WTC11 (cell line): ENCODE results near the gene IL9R. TPM values are rescaled to one million over a fixed set of nuclear protein-coding genes. Genes with fewer than 3 reads are reported as not detected.

Experiments used
- ATAC-seq: fragments of 200-7000 bp; cut with Tn5 transposase; 2 replicates; pipeline ENCODE4 v1.10.0; 2021; ENCODE audit warnings: mild to moderate bottlenecking, moderate library complexity
- CTCF ChIA-PET: fragments of 300-600 bp; sonication (Branson Sonifier 250); formaldehyde crosslinking; loops from one replicate; lab custom pipeline; 2021; ENCODE audit warnings: antibody characterized with exemption; lab: Charles Lee
- POLR2A ChIA-PET: fragments of 350-600 bp; sonication (Branson Sonifier 250); formaldehyde crosslinking; loops from one replicate; lab custom pipeline; 2021; ENCODE audit warnings: antibody characterized with exemption; lab: Charles Lee
- DNase-seq: peaks from one replicate; pipeline ENCODE4 v3.0.0; 2021; ENCODE audit warnings: low spot score
- H3K27ac Mint-ChIP-seq: 2 replicates; pipeline ENCODE4 v1.8.0; 2021; ENCODE audit warnings: mixed read lengths
- H3K27me3 Mint-ChIP-seq: 2 replicates; pipeline ENCODE4 v1.8.0; 2021; ENCODE audit warnings: low read depth, mild to moderate bottlenecking, moderate library complexity, mixed read lengths
- H3K36me3 Mint-ChIP-seq: 2 replicates; pipeline ENCODE4 v1.8.0; 2021; ENCODE audit warnings: mixed read lengths
- H3K4me1 Mint-ChIP-seq: 2 replicates; pipeline ENCODE4 v1.8.0; 2022; ENCODE audit warnings: mixed read lengths
- H3K4me3 Mint-ChIP-seq: 2 replicates; pipeline ENCODE4 v1.8.0; 2021; ENCODE audit warnings: mild to moderate bottlenecking, moderate library complexity, mixed read lengths
- H3K9me3 Mint-ChIP-seq: 2 replicates; pipeline ENCODE4 v1.8.0; 2021; ENCODE audit warnings: mixed read lengths
- E2F1 ChIP-seq: sonication (generic); formaldehyde crosslinking; IDR thresholded peaks from 2 replicates; pipeline ENCODE4 v1.8.0; 2022; ENCODE audit warnings: mild to moderate bottlenecking, missing genetic modification reagents
- E2F4 ChIP-seq: sonication (generic); formaldehyde crosslinking; IDR thresholded peaks from 2 replicates; pipeline ENCODE4 v1.8.1; 2022; ENCODE audit warnings: low read depth, mild to moderate bottlenecking, moderate library complexity, missing genetic modification reagents, borderline replicate concordance
- FOXP4 ChIP-seq: sonication (generic); formaldehyde crosslinking; IDR thresholded peaks from 2 replicates; pipeline ENCODE4 v1.8.0; 2022; ENCODE audit warnings: mild to moderate bottlenecking, missing genetic modification reagents
- GABPB1 ChIP-seq: sonication (generic); formaldehyde crosslinking; IDR thresholded peaks from 2 replicates; pipeline ENCODE4 v1.8.1; 2023; ENCODE audit warnings: mild to moderate bottlenecking, missing genetic modification reagents
- GTF2I ChIP-seq: fragments of 250-450 bp; sonication (Bioruptor Pico); conservative IDR thresholded peaks from 2 replicates; pipeline ENCODE4 v1.4.0; 2021; ENCODE audit warnings: mild to moderate bottlenecking
- IRF1 ChIP-seq: sonication (generic); formaldehyde crosslinking; IDR thresholded peaks from 2 replicates; pipeline ENCODE4 v1.8.0; 2023; ENCODE audit warnings: missing genetic modification reagents
- IRF2 ChIP-seq: sonication (generic); formaldehyde crosslinking; IDR thresholded peaks from 2 replicates; pipeline ENCODE4 v1.8.0; 2022; ENCODE audit warnings: low read depth, missing genetic modification reagents, borderline replicate concordance
- MAX ChIP-seq: sonication (generic); formaldehyde crosslinking; IDR thresholded peaks from 2 replicates; pipeline ENCODE4 v1.8.0; 2022; ENCODE audit warnings: mild to moderate bottlenecking, missing genetic modification reagents
- MYBL2 ChIP-seq: sonication (generic); formaldehyde crosslinking; IDR thresholded peaks from 2 replicates; pipeline ENCODE4 v1.8.1; 2023; ENCODE audit warnings: mild to moderate bottlenecking, moderate library complexity, missing genetic modification reagents
- NR1H2 ChIP-seq: sonication (generic); formaldehyde crosslinking; IDR thresholded peaks from 2 replicates; pipeline ENCODE4 v1.9.0; 2021; ENCODE audit warnings: mild to moderate bottlenecking, moderate library complexity, missing genetic modification reagents
- NR3C1 ChIP-seq: sonication (generic); formaldehyde crosslinking; conservative IDR thresholded peaks from 2 replicates; pipeline ENCODE4 v1.8.1; 2023; ENCODE audit warnings: low read depth, mild to moderate bottlenecking, missing genetic modification reagents
- PREB ChIP-seq: sonication (generic); formaldehyde crosslinking; IDR thresholded peaks from 2 replicates; pipeline ENCODE4 v1.8.1; 2022; ENCODE audit warnings: mild to moderate bottlenecking, missing genetic modification reagents, moderate library complexity, borderline replicate concordance
- PRRX2 ChIP-seq: fragments of 250-450 bp; sonication (Bioruptor Pico); IDR thresholded peaks from 2 replicates; pipeline ENCODE4 v1.8.0; 2021; ENCODE audit warnings: mild to moderate bottlenecking
- SMAD3 ChIP-seq: sonication (generic); formaldehyde crosslinking; IDR thresholded peaks from 2 replicates; pipeline ENCODE4 v1.8.0; 2022; ENCODE audit warnings: missing genetic modification reagents, mild to moderate bottlenecking, borderline replicate concordance
- SOX15 ChIP-seq: fragments of 250-450 bp; sonication (Bioruptor Pico); IDR thresholded peaks from 2 replicates; pipeline ENCODE4 v1.9.0; 2021; ENCODE audit warnings: mild to moderate bottlenecking
- TEAD4 ChIP-seq: sonication (generic); formaldehyde crosslinking; IDR thresholded peaks from 2 replicates; pipeline ENCODE4 v1.8.0; 2022; ENCODE audit warnings: mild to moderate bottlenecking, missing genetic modification reagents
- USF1 ChIP-seq: sonication (generic); formaldehyde crosslinking; IDR thresholded peaks from 2 replicates; pipeline ENCODE4 v1.8.0; 2022; ENCODE audit warnings: mild to moderate bottlenecking, missing genetic modification reagents
- ZNF121 ChIP-seq: sonication (generic); formaldehyde crosslinking; IDR thresholded peaks from 2 replicates; pipeline ENCODE4 v1.8.0; 2023; ENCODE audit warnings: missing genetic modification reagents
- ZNF232 ChIP-seq: sonication (generic); formaldehyde crosslinking; IDR thresholded peaks from 2 replicates; pipeline ENCODE4 v1.8.0; 2022; ENCODE audit warnings: mild to moderate bottlenecking, missing genetic modification reagents
- ZNF396 ChIP-seq: fragments of 250-450 bp; sonication (Bioruptor Pico); IDR thresholded peaks from 2 replicates; pipeline ENCODE4 v1.8.0; 2021; ENCODE audit warnings: mild to moderate bottlenecking, moderate library complexity, borderline replicate concordance
- ZNF512 ChIP-seq: sonication (generic); formaldehyde crosslinking; IDR thresholded peaks from 2 replicates; pipeline ENCODE4 v1.8.1; 2022; ENCODE audit warnings: missing genetic modification reagents, borderline replicate concordance
- ZSCAN18 ChIP-seq: fragments of 250-450 bp; sonication (Bioruptor Pico); IDR thresholded peaks from 2 replicates; pipeline ENCODE4 v2.1.2; 2022; ENCODE audit warnings: mild to moderate bottlenecking, moderate library complexity
- total RNA-seq: library from RNA; stranded (reverse); gene quantifications from 3 replicates; pipeline ENCODE4 v1.2.3, GENCODE V29; 2021

IL9R gene
- total RNA-seq, 1 experiment from 2014 or later, result 1.3 TPM

GRCh38 chrX:156002507-156002906 lies 5.0 kb downstream of the IL9R start:
- Mint-ChIP-seq H3K27me3 (no peaks in the 10 kb centered on the region; the same call in 1 of the 2 replicates), H3K4me1 (no peaks in the 10 kb centered on the region), H3K27ac (no peak overlapping the region), H3K4me3 (no peak overlapping the region), H3K36me3 (peaks cover 28% of the 10 kb centered on the region), H3K9me3 (peaks cover 15% of the 10 kb centered on the region)
- ATAC-seq, result no peak
- TF ChIP-seq FOXP4 (CRISPR knock-in tag) (no peak), PREB (CRISPR knock-in tag) (no peak), GABPB1 (no peak), MAX (CRISPR knock-in tag) (no peak), USF1 (CRISPR knock-in tag) (no peak), PRRX2 (CRISPR knock-in tag) (no peak), NR1H2 (CRISPR knock-in tag) (no peak), ZNF121 (CRISPR knock-in tag) (no peak), ZNF232 (CRISPR knock-in tag) (no peak)
- DNase-seq, result no peak
- ChIA-PET POLR2A (no interaction called here), CTCF (no interaction called here)

GRCh38 chrX:156003486-156004185 lies 6.1 kb downstream of the IL9R start:
- DNase-seq (no peak), ATAC-seq (no peak)
- Mint-ChIP-seq H3K27ac (no peak overlapping the region), H3K9me3 (peaks cover 15% of the 10 kb centered on the region), H3K27me3 (no peaks in the 10 kb centered on the region; the same call in 1 of the 2 replicates), H3K4me3 (no peak overlapping the region), H3K36me3 (peaks cover 28% of the 10 kb centered on the region), H3K4me1 (no peaks in the 10 kb centered on the region)
- POLR2A ChIA-PET, result no interaction called here
- CTCF ChIA-PET, result no interaction called here
- TF ChIP-seq TEAD4 (no peak), SOX15 (CRISPR knock-in tag) (no peak), IRF1 (no peak), SMAD3 (CRISPR knock-in tag) (no peak), MYBL2 (CRISPR knock-in tag) (no peak), IRF2 (no peak), MAX (CRISPR knock-in tag) (no peak), NR3C1 (CRISPR knock-in tag) (no peak), ZNF396 (CRISPR knock-in tag) (no peak), PREB (CRISPR knock-in tag) (no peak), E2F1 (CRISPR knock-in tag) (no peak), ZNF512 (CRISPR knock-in tag) (no peak), E2F4 (CRISPR knock-in tag) (no peak), ZSCAN18 (CRISPR knock-in tag) (no peak), GTF2I (CRISPR knock-in tag) (no peak)
